IMR-90 (cell line): ENCODE measurements around the gene NAA10. TPM values are rescaled to one million over a fixed set of nuclear protein-coding genes. Genes with fewer than 3 reads are reported as not detected.
A peak's percentile ranks its signal among the peaks of the same experiment; 100 is the strongest.

Experiments used
- ATAC-seq: fragments of 200-7000 bp; cut with Tn5 transposase; 2 replicates; pipeline ENCODE4 v1.9.1; 2020; ENCODE audit warnings: low read depth, mild to moderate bottlenecking, moderate library complexity
- BruUV-seq: library from RNA; stranded (reverse); fragments of 400-500 nt; replicated peaks from 2 replicates; lab custom pipeline; 2021; lab: Mats Ljungman, UMichigan
- CTCF ChIA-PET: fragments of 300-600 bp; formaldehyde crosslinking; extraction: SDS; loops from one replicate; lab custom pipeline; 2021; ENCODE audit warnings: antibody characterized with exemption; lab: Yijun Ruan, JAX
- POLR2A ChIA-PET: fragments of 300-600 bp; sonication (Branson Sonifier 250); formaldehyde crosslinking; loops from one replicate; lab custom pipeline; 2022; ENCODE audit warnings: antibody characterized with exemption; ENCODE audit not compliant: unreplicated experiment; lab: Charles Lee
- DNase-seq: peaks from one replicate; pipeline ENCODE4 v3.0.0; 2013
- H2AFZ ChIP-seq: replicated peaks from 2 replicates; pipeline ENCODE3; 2013; ENCODE audit warnings: low read length, mild to moderate bottlenecking; ENCODE audit not compliant: poor library complexity
- H2AK5ac ChIP-seq: 2 replicates; pipeline ENCODE4 v1.6.1; 2013; ENCODE audit warnings: low read depth, low read length, inconsistent platforms
- H2AK9ac ChIP-seq: replicated peaks from 2 replicates; pipeline ENCODE3; 2013; ENCODE audit warnings: mild to moderate bottlenecking, low read depth, low read length, moderate library complexity; ENCODE audit not compliant: poor library complexity
- H2BK120ac ChIP-seq: 2 replicates; pipeline ENCODE4 v1.6.1; 2013; ENCODE audit warnings: low read depth, low read length, inconsistent platforms
- H2BK15ac ChIP-seq: 3 replicates; pipeline ENCODE4 v1.6.1; 2013; ENCODE audit warnings: low read depth, low read length, inconsistent platforms
- H2BK20ac ChIP-seq: 2 replicates; pipeline ENCODE4 v1.6.1; 2013; ENCODE audit warnings: low read depth, mild to moderate bottlenecking, inconsistent platforms, low read length, moderate library complexity
- H2BK5ac ChIP-seq: 2 replicates; pipeline ENCODE4 v1.6.1; 2013; ENCODE audit warnings: mild to moderate bottlenecking, low read depth, low read length, inconsistent platforms; ENCODE audit not compliant: poor library complexity, severe bottlenecking
- H3K14ac ChIP-seq: replicated peaks from 2 replicates; pipeline ENCODE4 v1.6.1; 2013; ENCODE audit warnings: low read depth, low read length, inconsistent platforms
- H3K18ac ChIP-seq: 2 replicates; pipeline ENCODE4 v1.6.1; 2013; ENCODE audit warnings: low read depth, low read length, control low read depth
- H3K23ac ChIP-seq: 2 replicates; pipeline ENCODE4 v1.6.1; 2013; ENCODE audit warnings: low read depth, low read length, inconsistent platforms
- H3K27ac ChIP-seq: 2 replicates; pipeline ENCODE4 v1.5.1; 2013; ENCODE audit warnings: mild to moderate bottlenecking, control low read depth, low read length; ENCODE audit not compliant: insufficient read depth
- H3K27me3 ChIP-seq: 2 replicates; pipeline ENCODE4 v1.6.1; 2013; ENCODE audit warnings: low read length; ENCODE audit not compliant: control insufficient read depth, insufficient read depth
- H3K36me3 ChIP-seq: 2 replicates; pipeline ENCODE4 v1.6.1; 2013; ENCODE audit warnings: low read length, mixed read lengths; ENCODE audit not compliant: control insufficient read depth, insufficient read depth
- H3K4ac ChIP-seq: 2 replicates; pipeline ENCODE4 v1.6.1; 2013; ENCODE audit warnings: low read depth, low read length, inconsistent platforms
- H3K4me1 ChIP-seq: 2 replicates; pipeline ENCODE4 v1.6.1; 2013; ENCODE audit warnings: low read length, mixed read lengths; ENCODE audit not compliant: control insufficient read depth, insufficient read depth
- H3K4me2 ChIP-seq: 2 replicates; pipeline ENCODE4 v1.6.1; 2013; ENCODE audit warnings: low read depth, mild to moderate bottlenecking, control low read depth, low read length, moderate library complexity
- H3K4me3 ChIP-seq: 2 replicates; pipeline ENCODE4 v1.5.1; 2013; ENCODE audit warnings: low read depth, mild to moderate bottlenecking, control low read depth, low read length, moderate library complexity; ENCODE audit not compliant: insufficient read depth
- H3K56ac ChIP-seq: 2 replicates; pipeline ENCODE4 v1.6.1; 2013; ENCODE audit warnings: low read length, inconsistent platforms; ENCODE audit not compliant: insufficient read depth; ENCODE audit errors: extremely low read depth
- H3K79me1 ChIP-seq, 2 experiments: 2 replicates each; pipeline ENCODE4 v1.6.1; 2013; ENCODE audit warnings: low read length in 2 of 2, inconsistent platforms in 1 of 2, low read depth in 1 of 2
- H3K9ac ChIP-seq: 2 replicates; pipeline ENCODE4 v1.6.1; 2013; ENCODE audit warnings: low read depth, low read length, control low read depth
- H3K9me1 ChIP-seq: 2 replicates; pipeline ENCODE4 v1.6.1; 2013; ENCODE audit warnings: low read length, inconsistent platforms; ENCODE audit not compliant: insufficient read depth
- H3K9me3 ChIP-seq: 2 replicates; pipeline ENCODE4 v1.6.1; 2013; ENCODE audit warnings: low read length; ENCODE audit not compliant: control insufficient read depth, insufficient read depth
- H4K20me1 ChIP-seq: 2 replicates; pipeline ENCODE4 v1.6.1; 2013; ENCODE audit warnings: low read length, inconsistent platforms; ENCODE audit not compliant: insufficient read depth
- H4K5ac ChIP-seq: 2 replicates; pipeline ENCODE4 v1.6.1; 2013; ENCODE audit warnings: mild to moderate bottlenecking, low read depth, low read length, control low read depth
- H4K8ac ChIP-seq, 2 experiments: 2 replicates each; pipeline ENCODE4 v1.6.1; 2013; ENCODE audit warnings: low read depth in 2 of 2, low read length in 2 of 2, control low read depth in 1 of 2, inconsistent platforms in 1 of 2
- H4K91ac ChIP-seq: 2 replicates; pipeline ENCODE4 v1.6.1; 2013; ENCODE audit warnings: low read depth, low read length, inconsistent platforms; ENCODE audit not compliant: insufficient read depth
- CHD1 ChIP-seq: IDR thresholded peaks from 2 replicates; pipeline ENCODE4 v1.6.1; 2012; ENCODE audit warnings: low read depth, low read length, improper control_type of control experiment
- WGBS, 2 experiments: methylation state at CpG; one replicate each; pipeline versions ENCODE4 v1.1.5 to v1.1.7; 2013; ENCODE audit warnings: missing lambda C conversion rate in 2 of 2; ENCODE audit not compliant: insufficient read length in 1 of 2; ENCODE audit errors: extremely low coverage in 2 of 2; 5-methylcytosine and 5-hydroxymethylcytosine counted together
- dilution Hi-C: fragments of 300-500 bp; cut with HindIII; formaldehyde crosslinking; loops from one replicate; pipeline ENCODE4 v1.14.3; 2018; ENCODE audit warnings: low sequenced_read_pairs; ENCODE audit not compliant: unreplicated experiment
- in situ Hi-C: fragments of 300-500 bp; cut with MboI; formaldehyde crosslinking; loops from 3 replicates; pipeline ENCODE4 v1.14.3; 2019; ENCODE audit warnings: low sequenced_read_pairs, inconsistent platforms, mixed read lengths
- intact Hi-C: fragments of 100-400 bp; cut with micrococcal nuclease; formaldehyde crosslinking; loops from 2 replicates; pipeline ENCODE4 v1.10.0; 2022
- polyA plus RNA-seq, 3 experiments: library from polyadenylated mRNA; depleted of rRNA; stranded (reverse); fragments of >200 nt; gene quantifications; 2 replicates each; pipeline ENCODE4 v1.2.3, GENCODE V29; 2012; ENCODE audit warnings: low replicate concordance in 1 of 3
- total RNA-seq: library from RNA; depleted of rRNA; stranded (reverse); fragments of >200 nt; gene quantifications from 2 replicates; pipeline ENCODE4 v1.2.3, GENCODE V29; 2012

The NAA10 gene
- total and polyA plus RNA-seq, 2 of the 4 experiments (the other 2 are of a cell fraction) = 98.6 to 172 TPM

- Histone ChIP-seq H3K9me3 (no peaks in the 10 kb centered on the region), H2BK20ac (no peak overlapping the region), H3K27ac (no peak overlapping the region), H2BK15ac (no peak overlapping the region), H3K18ac (no peak overlapping the region), H2AK9ac (no peak overlapping the region), H3K4ac (no peak overlapping the region), H4K5ac (no peak overlapping the region), H3K14ac (no peak overlapping the region), H3K4me1 (no peaks in the 10 kb centered on the region), H3K9ac (no peak overlapping the region), H3K56ac (no peak overlapping the region), H2AFZ (no peak overlapping the region), H2BK120ac (no peak overlapping the region), H3K4me2 (no peak overlapping the region), H2AK5ac (no peak overlapping the region), H4K91ac (no peak overlapping the region), H4K8ac (no peak overlapping the region), H3K4me3 (no peak overlapping the region), H3K9me1 (no peaks in the 10 kb centered on the region), H3K27me3 (no peaks in the 10 kb centered on the region), H3K36me3 (peaks cover 28% of the 10 kb centered on the region), H4K20me1 (no peaks in the 10 kb centered on the region), H2BK5ac (no peak overlapping the region), H3K23ac (no peak overlapping the region), H3K79me1 (peaks cover 0 to 4% of the 10 kb centered on the region in 2 experiments; a peak in 1 of 4 replicates)
- BruUV-seq = TSS peak; percentile 87
- dilution Hi-C loops (no loop called here), in situ Hi-C loops (no loop called here), intact Hi-C loops (no loop called here)
- WGBS, 2 experiments = no CpG with 5 or more reads among the region's 10 CpGs
- DNase-seq = no peak
- CTCF ChIA-PET = interaction anchor here (1.3 kb wide), 1 partner anchor 19 kb away, joined by 3 read pairs; no protein-coding TSS in a partner anchor
- TF ChIP-seq CHD1 = no peak
- POLR2A ChIA-PET = no interaction called here
- ATAC-seq = no peak
These were observed 13.2 kb upstream of the NAA10 start for GRCh38 chrX:153948002-153948466.
